HepG2 (cell line): ENCODE measurements around the gene ADD2. TPM values are rescaled to one million over a fixed set of nuclear protein-coding genes. Genes with fewer than 3 reads are reported as not detected.

Experiments used
- ATAC-seq: fragments of 200-7000 bp; cut with Tn5 transposase; 3 replicates; pipeline ENCODE4 v1.9.1; 2020; ENCODE audit warnings: mild to moderate bottlenecking, moderate library complexity
- BruUV-seq: library from RNA; stranded (reverse); fragments of 400-500 nt; replicated peaks from 2 replicates; lab custom pipeline; 2021; lab: Mats Ljungman, UMichigan
- CTCF ChIA-PET: fragments of 300-600 bp; formaldehyde crosslinking; extraction: SDS; loops from one replicate; lab custom pipeline; 2021; ENCODE audit warnings: low total read pairs, inconsistent platforms, low intra/inter-chr PET ratio; lab: Yijun Ruan, JAX
- POLR2A ChIA-PET: fragments of 350-600 bp; sonication (Branson Sonifier 250); formaldehyde crosslinking; loops from one replicate; lab custom pipeline; 2020; ENCODE audit warnings: antibody characterized with exemption, inconsistent platforms; lab: Yijun Ruan, JAX
- DNase-seq: peaks from one replicate; pipeline ENCODE4 v3.0.0-alpha.2; 2015; ENCODE audit warnings: low spot score
- FAIRE-seq: peaks from 3 replicates; lab custom pipeline; 2011; peaks lifted over from hg19 to GRCh38; lab: Jason Lieb, UNC
- H2AFZ ChIP-seq: one replicate; pipeline ENCODE4 v1.6.1; 2011; ENCODE audit warnings: low read length, inconsistent platforms
- H3K27ac ChIP-seq: fragments of 300-600 bp; 3 replicates; pipeline ENCODE4 v1.8.0; 2011; ENCODE audit warnings: mixed run types, mild to moderate bottlenecking, mixed read lengths, low read length, inconsistent platforms; ENCODE audit not compliant: insufficient read depth; ENCODE audit errors: extremely low read length
- H3K27me3 ChIP-seq, 2 experiments: fragments of 200-600 bp in 1 of 2; 2 replicates in 1 of 2; 3 replicates in 1 of 2; pipeline versions ENCODE4 v1.6.0 to v1.8.0; 2011; ENCODE audit warnings: low read length in 2 of 2, mild to moderate bottlenecking in 2 of 2, moderate library complexity in 2 of 2, inconsistent platforms in 1 of 2; ENCODE audit not compliant: insufficient read depth in 2 of 2, control insufficient read depth in 1 of 2
- H3K36me3 ChIP-seq, 2 experiments: fragments of 200-600 bp in 1 of 2; replicated peaks in 1 of 2; 2 replicates in 1 of 2; 3 replicates in 1 of 2; pipeline versions ENCODE4 v1.5.1 to v1.8.0; 2011; ENCODE audit warnings: low read length in 2 of 2, inconsistent platforms in 1 of 2; ENCODE audit not compliant: insufficient read depth in 2 of 2, control insufficient read depth in 1 of 2
- H3K4me1 ChIP-seq: 2 replicates; pipeline ENCODE4 v1.5.1; 2012; ENCODE audit warnings: low read length, inconsistent platforms; ENCODE audit not compliant: insufficient read depth
- H3K4me2 ChIP-seq: 2 replicates; pipeline ENCODE4 v1.6.0; 2011; ENCODE audit warnings: low read depth, low read length, inconsistent platforms
- H3K4me3 ChIP-seq, 3 experiments: fragments of 200-600 bp in 1 of 3; sonication (generic), shearing (Covaris generic) in 1 of 3; replicated peaks in 1 of 3; 2 replicates each; pipeline ENCODE4 v1.5.1; 2011 to 2016; ENCODE audit warnings: low read length in 3 of 3, inconsistent platforms in 2 of 3, low read depth in 2 of 3, mild to moderate bottlenecking in 2 of 3, control low read depth in 1 of 3, mixed read lengths in 1 of 3; ENCODE audit not compliant: insufficient read depth in 1 of 3
- H3K79me2 ChIP-seq: one replicate; pipeline ENCODE4 v1.6.1; 2011; ENCODE audit warnings: low read length, inconsistent platforms; ENCODE audit not compliant: insufficient read depth
- H3K9ac ChIP-seq: 2 replicates; pipeline ENCODE4 v1.6.0; 2011; ENCODE audit warnings: mild to moderate bottlenecking, low read depth, low read length, inconsistent platforms; ENCODE audit not compliant: insufficient read depth
- H3K9me3 ChIP-seq: 2 replicates; pipeline ENCODE4 v1.5.1; 2012; ENCODE audit warnings: mild to moderate bottlenecking, low read length
- H4K20me1 ChIP-seq: 2 replicates; pipeline ENCODE4 v1.6.0; 2011; ENCODE audit warnings: inconsistent platforms, mild to moderate bottlenecking, low read length, moderate library complexity; ENCODE audit not compliant: insufficient read depth
- KMT2B ChIP-seq: IDR thresholded peaks from 2 replicates; pipeline ENCODE4 v1.6.1; 2016; ENCODE audit warnings: missing genetic modification reagents, missing compliant biosample characterization
- NFKBIZ ChIP-seq: IDR thresholded peaks from 2 replicates; pipeline ENCODE4 v1.6.1; 2018; ENCODE audit warnings: missing genetic modification reagents, missing compliant biosample characterization
- ZNF7 ChIP-seq: IDR thresholded peaks from 2 replicates; pipeline ENCODE4 v1.6.1; 2016; ENCODE audit warnings: missing biosample characterization, missing genetic modification reagents
- ZSCAN21 ChIP-seq: sonication (generic); formaldehyde crosslinking; IDR thresholded peaks from 2 replicates; pipeline ENCODE4 v1.8.0; 2022; ENCODE audit warnings: mild to moderate bottlenecking, missing genetic modification reagents, moderate library complexity, borderline replicate concordance
- ZSCAN9 ChIP-seq: IDR thresholded peaks from 2 replicates; pipeline ENCODE4 v1.6.1; 2016; ENCODE audit warnings: borderline replicate concordance
- WGBS: methylation state at CpG from one replicate; pipeline ENCODE4 v1.1.6; 2017; ENCODE audit warnings: low lambda C conversion rate; 5-methylcytosine and 5-hydroxymethylcytosine counted together
- in situ Hi-C: cut with HindIII; loops from 2 replicates; pipeline ENCODE4 v1.10.0; 2017; ENCODE audit warnings: low pct_unique_long_range_greater_than_20kb; ENCODE audit not compliant: extremely low pct_ligation_motif_present
- intact Hi-C: fragments of 100-400 bp; cut with micrococcal nuclease; formaldehyde crosslinking; loops from one replicate; pipeline ENCODE4 v1.10.0; 2022; ENCODE audit not compliant: unreplicated experiment
- polyA plus RNA-seq, 8 experiments: library from polyadenylated mRNA; depleted of rRNA in 3 of 8; stranded (reverse) in 7 of 8; unstranded in 1 of 8; fragments of >200 nt; fragmentation: Illumina TruSeq in 4 of 8; extraction: Trizol in 4 of 8; gene quantifications; 2 replicates each; pipeline versions ENCODE4 v1.2.1 to v1.2.3, GENCODE V29; 2011 to 2016; ENCODE audit warnings: low read depth in 4 of 8, missing spikeins in 1 of 8, mixed read lengths in 1 of 8; ENCODE audit not compliant: insufficient read depth in 1 of 8
- total RNA-seq, 5 experiments: library from RNA; depleted of rRNA; stranded (reverse); fragments of >200 nt; fragmentation: Illumina TruSeq; extraction: Trizol; gene quantifications; 2 replicates each; pipeline ENCODE4 v1.2.3, GENCODE V29; 2016; ENCODE audit warnings: low read depth in 1 of 5
- TF ChIP-seq, protein P1 (sequence below): sonication (generic); formaldehyde crosslinking; IDR thresholded peaks from 2 replicates; pipeline ENCODE4 v1.5.0; 2020; ENCODE audit warnings: missing genetic modification reagents
- TF ChIP-seq, protein P2 (sequence below): sonication (generic); formaldehyde crosslinking; IDR thresholded peaks from 2 replicates; pipeline ENCODE4 v1.4.0; 2020; ENCODE audit warnings: mild to moderate bottlenecking, missing genetic modification reagents

Gene ADD2
- total and polyA plus RNA-seq, 2 of the 13 experiments (the other 11 are each of a cell fraction or from before 2014, with no cell fraction given), result 0.05 to 0.13 TPM

DNA sequence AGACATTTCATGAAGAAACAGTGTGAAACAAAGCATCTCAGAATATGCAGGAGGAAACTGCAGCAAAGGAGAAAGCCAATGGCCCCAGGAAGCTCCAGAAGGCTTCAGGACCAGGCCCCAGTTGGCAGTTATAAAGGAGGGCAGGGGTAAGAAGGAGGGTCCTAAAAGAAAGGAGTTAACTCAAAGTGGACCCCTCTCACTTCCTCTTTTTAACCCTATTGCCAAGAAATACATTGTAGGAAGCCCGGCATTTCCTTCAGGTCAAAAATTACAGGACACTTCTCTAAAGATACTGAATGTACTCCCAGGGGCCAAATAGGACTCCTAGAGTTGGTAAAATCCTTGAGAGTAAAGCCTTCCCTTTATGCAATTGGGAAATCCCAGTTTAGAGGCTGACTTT, 137.2 kb downstream of the ADD2 start:
- in situ Hi-C loops, result no loop called here
- POLR2A ChIA-PET, result no interaction called here

More for the DNA sequence above, 137.2 kb downstream of the ADD2 start:
- DNase-seq, result no peak
- Histone ChIP-seq H3K4me2 (no peak overlapping the region), H3K27ac (no peak overlapping the region), H3K36me3 (no peaks in the 10 kb centered on the region), H3K4me1 (peaks cover 29% of the 10 kb centered on the region), H4K20me1 (no peaks in the 10 kb centered on the region), H3K9ac (no peak overlapping the region), H3K4me3 (no peak overlapping the region), H3K27me3 (peaks cover 1 to 22% of the 10 kb centered on the region in 2 experiments; a peak in 3 of 5 replicates), H3K79me2 (no peaks in the 10 kb centered on the region), H2AFZ (no peak overlapping the region), H3K9me3 (peaks cover 5% of the 10 kb centered on the region; the same call in 1 of the 2 replicates)
- no peak for FAIRE-seq
- no peak for ATAC-seq
- no peak for TF ChIP-seq ZNF7
- no peak for TF ChIP-seq ZSCAN9 (CRISPR knock-in tag)
- TF ChIP-seq, protein P1, sequence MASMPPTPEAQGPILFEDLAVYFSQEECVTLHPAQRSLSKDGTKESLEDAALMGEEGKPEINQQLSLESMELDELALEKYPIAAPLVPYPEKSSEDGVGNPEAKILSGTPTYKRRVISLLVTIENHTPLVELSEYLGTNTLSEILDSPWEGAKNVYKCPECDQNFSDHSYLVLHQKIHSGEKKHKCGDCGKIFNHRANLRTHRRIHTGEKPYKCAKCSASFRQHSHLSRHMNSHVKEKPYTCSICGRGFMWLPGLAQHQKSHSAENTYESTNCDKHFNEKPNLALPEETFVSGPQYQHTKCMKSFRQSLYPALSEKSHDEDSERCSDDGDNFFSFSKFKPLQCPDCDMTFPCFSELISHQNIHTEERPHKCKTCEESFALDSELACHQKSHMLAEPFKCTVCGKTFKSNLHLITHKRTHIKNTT (CRISPR knock-in tag), result no peak
- no peak for TF ChIP-seq KMT2B (CRISPR knock-in tag)
- TF ChIP-seq ZSCAN21 (CRISPR knock-in tag), result no peak
- TF ChIP-seq, protein P2, sequence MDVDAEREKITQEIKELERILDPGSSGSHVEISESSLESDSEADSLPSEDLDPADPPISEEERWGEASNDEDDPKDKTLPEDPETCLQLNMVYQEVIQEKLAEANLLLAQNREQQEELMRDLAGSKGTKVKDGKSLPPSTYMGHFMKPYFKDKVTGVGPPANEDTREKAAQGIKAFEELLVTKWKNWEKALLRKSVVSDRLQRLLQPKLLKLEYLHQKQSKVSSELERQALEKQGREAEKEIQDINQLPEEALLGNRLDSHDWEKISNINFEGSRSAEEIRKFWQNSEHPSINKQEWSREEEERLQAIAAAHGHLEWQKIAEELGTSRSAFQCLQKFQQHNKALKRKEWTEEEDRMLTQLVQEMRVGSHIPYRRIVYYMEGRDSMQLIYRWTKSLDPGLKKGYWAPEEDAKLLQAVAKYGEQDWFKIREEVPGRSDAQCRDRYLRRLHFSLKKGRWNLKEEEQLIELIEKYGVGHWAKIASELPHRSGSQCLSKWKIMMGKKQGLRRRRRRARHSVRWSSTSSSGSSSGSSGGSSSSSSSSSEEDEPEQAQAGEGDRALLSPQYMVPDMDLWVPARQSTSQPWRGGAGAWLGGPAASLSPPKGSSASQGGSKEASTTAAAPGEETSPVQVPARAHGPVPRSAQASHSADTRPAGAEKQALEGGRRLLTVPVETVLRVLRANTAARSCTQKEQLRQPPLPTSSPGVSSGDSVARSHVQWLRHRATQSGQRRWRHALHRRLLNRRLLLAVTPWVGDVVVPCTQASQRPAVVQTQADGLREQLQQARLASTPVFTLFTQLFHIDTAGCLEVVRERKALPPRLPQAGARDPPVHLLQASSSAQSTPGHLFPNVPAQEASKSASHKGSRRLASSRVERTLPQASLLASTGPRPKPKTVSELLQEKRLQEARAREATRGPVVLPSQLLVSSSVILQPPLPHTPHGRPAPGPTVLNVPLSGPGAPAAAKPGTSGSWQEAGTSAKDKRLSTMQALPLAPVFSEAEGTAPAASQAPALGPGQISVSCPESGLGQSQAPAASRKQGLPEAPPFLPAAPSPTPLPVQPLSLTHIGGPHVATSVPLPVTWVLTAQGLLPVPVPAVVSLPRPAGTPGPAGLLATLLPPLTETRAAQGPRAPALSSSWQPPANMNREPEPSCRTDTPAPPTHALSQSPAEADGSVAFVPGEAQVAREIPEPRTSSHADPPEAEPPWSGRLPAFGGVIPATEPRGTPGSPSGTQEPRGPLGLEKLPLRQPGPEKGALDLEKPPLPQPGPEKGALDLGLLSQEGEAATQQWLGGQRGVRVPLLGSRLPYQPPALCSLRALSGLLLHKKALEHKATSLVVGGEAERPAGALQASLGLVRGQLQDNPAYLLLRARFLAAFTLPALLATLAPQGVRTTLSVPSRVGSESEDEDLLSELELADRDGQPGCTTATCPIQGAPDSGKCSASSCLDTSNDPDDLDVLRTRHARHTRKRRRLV (CRISPR knock-in tag), result no peak
- no peak for TF ChIP-seq NFKBIZ
- BruUV-seq, result no TSS peak
- CTCF ChIA-PET, result no interaction called here
- WGBS, result 11% methylated on average over 1 of the region's 1 CpG
- intact Hi-C loops, result no loop called here
